ENCODE data around the gene TMEM120B.
"Not testable (repeated sequence)": the region's sequence is repeated elsewhere in the genome, so short reads cannot be mapped to it uniquely, and the experiment has no call there.

TMEM120B gene

GRCh38 chr12:121689430-121689829, 23.1 kb upstream of the TMEM120B start:
- H3K27me3 ChIP-seq (ENCODE audit: insufficient read depth, low read length, poor library complexity), result no peaks in the 10 kb centered on the region
- H3K79me2 ChIP-seq (ENCODE audit: insufficient read depth, low read length), result no peaks in the 10 kb centered on the region
- DNase-seq (no peak), ATAC-seq (ENCODE audit: insufficient read depth, low read depth) (no peak)
- H2AFZ ChIP-seq (ENCODE audit: low read depth, low read length), result no peak overlapping the region
- H3K27ac ChIP-seq (ENCODE audit: low read length), result no peak overlapping the region
- H3K4me2 ChIP-seq (ENCODE audit: insufficient read depth, low read length), result no peak overlapping the region
- peaks cover 12% of the 10 kb centered on the region for H3K4me1 ChIP-seq (ENCODE audit: insufficient read depth, low read length)
- H3K36me3 ChIP-seq (ENCODE audit: insufficient read depth, low read length), result no peaks in the 10 kb centered on the region
- TF ChIP-seq CTCF (IDR thresholded peaks at IDR 0.05; ENCODE audit: borderline replicate concordance, extremely low read depth, low read length, poor library complexity, severe bottlenecking) (no peak), EZH2 (IDR thresholded peaks at IDR 0.05; ENCODE audit: borderline replicate concordance, low read depth, low read length, severe bottlenecking) (no peak)
- no peaks in the 10 kb centered on the region for H4K20me1 ChIP-seq (ENCODE audit: insufficient read depth, low read length)
- H3K9me3 ChIP-seq (ENCODE audit: insufficient read depth, low read length, severe bottlenecking), result no peaks in the 10 kb centered on the region
- H3K9ac ChIP-seq (ENCODE audit: low read depth, low read length), result no peak overlapping the region
- H3K4me3 ChIP-seq (ENCODE audit: low read depth in 1 of 2, low read length in 2 of 2), result no peak overlapping the region

- H3K4me3 ChIP-seq (ENCODE audit: low read depth in 1 of 2, low read length in 2 of 2); ATAC-seq (ENCODE audit: insufficient read depth, low read depth); H3K4me1 ChIP-seq (ENCODE audit: insufficient read depth, low read length); H3K9me3 ChIP-seq (ENCODE audit: insufficient read depth, low read length, severe bottlenecking); H3K4me2 ChIP-seq (ENCODE audit: insufficient read depth, low read length); H3K9ac ChIP-seq (ENCODE audit: low read depth, low read length); H3K36me3 ChIP-seq (ENCODE audit: insufficient read depth, low read length); DNase-seq; H4K20me1 ChIP-seq (ENCODE audit: insufficient read depth, low read length); H3K27me3 ChIP-seq (ENCODE audit: insufficient read depth, low read length, poor library complexity); H3K27ac ChIP-seq (ENCODE audit: low read length); H2AFZ ChIP-seq (ENCODE audit: low read depth, low read length); H3K79me2 ChIP-seq (ENCODE audit: insufficient read depth, low read length): not testable (repeated sequence)
These were observed 19.8 kb upstream of the TMEM120B start for GRCh38 chr12:121692744-121693143.

- no peaks in the 10 kb centered on the region for H4K20me1 ChIP-seq (ENCODE audit: insufficient read depth, low read length)
- no peaks in the 10 kb centered on the region for H3K36me3 ChIP-seq (ENCODE audit: insufficient read depth, low read length)
- H2AFZ ChIP-seq (ENCODE audit: low read depth, low read length), result no peak overlapping the region
- H3K4me3 ChIP-seq (ENCODE audit: low read depth in 1 of 2, low read length in 2 of 2), result no peak overlapping the region
- no peak overlapping the region for H3K9ac ChIP-seq (ENCODE audit: low read depth, low read length)
- TF ChIP-seq CTCF (IDR thresholded peaks at IDR 0.05; ENCODE audit: borderline replicate concordance, extremely low read depth, low read length, poor library complexity, severe bottlenecking), result no peak
- TF ChIP-seq EZH2 (IDR thresholded peaks at IDR 0.05; ENCODE audit: borderline replicate concordance, low read depth, low read length, severe bottlenecking), result no peak
- H3K9me3 ChIP-seq (ENCODE audit: insufficient read depth, low read length, severe bottlenecking), result no peaks in the 10 kb centered on the region
- ATAC-seq (ENCODE audit: insufficient read depth, low read depth) (no peak), DNase-seq (no peak)
- H3K79me2 ChIP-seq (ENCODE audit: insufficient read depth, low read length), result no peaks in the 10 kb centered on the region
- H3K4me1 ChIP-seq (ENCODE audit: insufficient read depth, low read length), result peaks cover 7% of the 10 kb centered on the region
- H3K4me2 ChIP-seq (ENCODE audit: insufficient read depth, low read length), result no peak overlapping the region
- H3K27ac ChIP-seq (ENCODE audit: low read length), result no peak overlapping the region
- no peaks in the 10 kb centered on the region for H3K27me3 ChIP-seq (ENCODE audit: insufficient read depth, low read length, poor library complexity)
These were observed 19.3 kb upstream of the TMEM120B start for GRCh38 chr12:121693155-121693687.

- DNase-seq, result no peak
- peak; percentile 50; the same call in 2 of the 3 replicates for ATAC-seq (ENCODE audit: insufficient read depth, low read depth)
- Histone ChIP-seq H3K36me3 (ENCODE audit: insufficient read depth, low read length) (no peaks in the 10 kb centered on the region), H3K27ac (ENCODE audit: low read length) (no peak overlapping the region), H3K79me2 (ENCODE audit: insufficient read depth, low read length) (no peaks in the 10 kb centered on the region), H3K4me2 (ENCODE audit: insufficient read depth, low read length) (peak overlapping the region; percentile 43), H3K27me3 (ENCODE audit: insufficient read depth, low read length, poor library complexity) (no peaks in the 10 kb centered on the region), H3K9ac (ENCODE audit: low read depth, low read length) (no peak overlapping the region), H2AFZ (ENCODE audit: low read depth, low read length) (peak overlapping the region; percentile 64), H3K4me1 (ENCODE audit: insufficient read depth, low read length) (peaks cover 7% of the 10 kb centered on the region), H3K4me3 (ENCODE audit: low read depth in 1 of 2, low read length in 2 of 2) (no peak overlapping the region), H3K9me3 (ENCODE audit: insufficient read depth, low read length, severe bottlenecking) (no peaks in the 10 kb centered on the region), H4K20me1 (ENCODE audit: insufficient read depth, low read length) (no peaks in the 10 kb centered on the region)
- no peak for TF ChIP-seq EZH2 (IDR thresholded peaks at IDR 0.05; ENCODE audit: borderline replicate concordance, low read depth, low read length, severe bottlenecking)
- peak; percentile 67 for TF ChIP-seq CTCF (IDR thresholded peaks at IDR 0.05; ENCODE audit: borderline replicate concordance, extremely low read depth, low read length, poor library complexity, severe bottlenecking)
These were observed 15.4 kb upstream of the TMEM120B start for GRCh38 chr12:121697093-121697698.

GRCh38 chr12:121697861-121698260, 14.7 kb upstream of the TMEM120B start:
- not testable (repeated sequence) for H3K4me1 ChIP-seq (ENCODE audit: insufficient read depth, low read length); H3K4me2 ChIP-seq (ENCODE audit: insufficient read depth, low read length); H3K4me3 ChIP-seq (ENCODE audit: low read depth in 1 of 2, low read length in 2 of 2); ATAC-seq (ENCODE audit: insufficient read depth, low read depth); H3K27me3 ChIP-seq (ENCODE audit: insufficient read depth, low read length, poor library complexity); DNase-seq; H3K9me3 ChIP-seq (ENCODE audit: insufficient read depth, low read length, severe bottlenecking); H3K36me3 ChIP-seq (ENCODE audit: insufficient read depth, low read length); H4K20me1 ChIP-seq (ENCODE audit: insufficient read depth, low read length); H2AFZ ChIP-seq (ENCODE audit: low read depth, low read length); H3K9ac ChIP-seq (ENCODE audit: low read depth, low read length); H3K27ac ChIP-seq (ENCODE audit: low read length); H3K79me2 ChIP-seq (ENCODE audit: insufficient read depth, low read length)

All from DND-41 (cell line).